HepG2 (cell line): ENCODE data around the gene ULBP1. TPM values are rescaled to one million over a fixed set of nuclear protein-coding genes. Genes with fewer than 3 reads are reported as not detected.

Experiments
- ATAC-seq: fragments of 200-7000 bp; cut with Tn5 transposase; 3 replicates; pipeline ENCODE4 v1.9.1; 2020; ENCODE audit warnings: mild to moderate bottlenecking, moderate library complexity
- BruUV-seq: library from RNA; stranded (reverse); fragments of 400-500 nt; replicated peaks from 2 replicates; lab custom pipeline; 2021; lab: Mats Ljungman, UMichigan
- CTCF ChIA-PET: fragments of 300-600 bp; formaldehyde crosslinking; extraction: SDS; loops from one replicate; lab custom pipeline; 2021; ENCODE audit warnings: low total read pairs, inconsistent platforms, low intra/inter-chr PET ratio; lab: Yijun Ruan, JAX
- POLR2A ChIA-PET: fragments of 350-600 bp; sonication (Branson Sonifier 250); formaldehyde crosslinking; loops from one replicate; lab custom pipeline; 2020; ENCODE audit warnings: antibody characterized with exemption, inconsistent platforms; lab: Yijun Ruan, JAX
- DNase-seq: peaks from one replicate; pipeline ENCODE4 v3.0.0-alpha.2; 2015; ENCODE audit warnings: low spot score
- FAIRE-seq: peaks from 3 replicates; lab custom pipeline; 2011; peaks lifted over from hg19 to GRCh38; lab: Jason Lieb, UNC
- H2AFZ ChIP-seq: one replicate; pipeline ENCODE4 v1.6.1; 2011; ENCODE audit warnings: low read length, inconsistent platforms
- H3K27ac ChIP-seq: fragments of 300-600 bp; 3 replicates; pipeline ENCODE4 v1.8.0; 2011; ENCODE audit warnings: mixed run types, mild to moderate bottlenecking, mixed read lengths, low read length, inconsistent platforms; ENCODE audit not compliant: insufficient read depth; ENCODE audit errors: extremely low read length
- H3K27me3 ChIP-seq, 2 experiments: fragments of 200-600 bp in 1 of 2; 2 replicates in 1 of 2; 3 replicates in 1 of 2; pipeline versions ENCODE4 v1.6.0 to v1.8.0; 2011; ENCODE audit warnings: low read length in 2 of 2, mild to moderate bottlenecking in 2 of 2, moderate library complexity in 2 of 2, inconsistent platforms in 1 of 2; ENCODE audit not compliant: insufficient read depth in 2 of 2, control insufficient read depth in 1 of 2
- H3K36me3 ChIP-seq, 2 experiments: fragments of 200-600 bp in 1 of 2; replicated peaks in 1 of 2; 2 replicates in 1 of 2; 3 replicates in 1 of 2; pipeline versions ENCODE4 v1.5.1 to v1.8.0; 2011; ENCODE audit warnings: low read length in 2 of 2, inconsistent platforms in 1 of 2; ENCODE audit not compliant: insufficient read depth in 2 of 2, control insufficient read depth in 1 of 2
- H3K4me1 ChIP-seq: 2 replicates; pipeline ENCODE4 v1.5.1; 2012; ENCODE audit warnings: low read length, inconsistent platforms; ENCODE audit not compliant: insufficient read depth
- H3K4me2 ChIP-seq: 2 replicates; pipeline ENCODE4 v1.6.0; 2011; ENCODE audit warnings: low read depth, low read length, inconsistent platforms
- H3K4me3 ChIP-seq, 3 experiments: fragments of 200-600 bp in 1 of 3; sonication (generic), shearing (Covaris generic) in 1 of 3; replicated peaks in 1 of 3; 2 replicates each; pipeline ENCODE4 v1.5.1; 2011 to 2016; ENCODE audit warnings: low read length in 3 of 3, inconsistent platforms in 2 of 3, low read depth in 2 of 3, mild to moderate bottlenecking in 2 of 3, control low read depth in 1 of 3, mixed read lengths in 1 of 3; ENCODE audit not compliant: insufficient read depth in 1 of 3
- H3K79me2 ChIP-seq: one replicate; pipeline ENCODE4 v1.6.1; 2011; ENCODE audit warnings: low read length, inconsistent platforms; ENCODE audit not compliant: insufficient read depth
- H3K9ac ChIP-seq: 2 replicates; pipeline ENCODE4 v1.6.0; 2011; ENCODE audit warnings: mild to moderate bottlenecking, low read depth, low read length, inconsistent platforms; ENCODE audit not compliant: insufficient read depth
- H3K9me3 ChIP-seq: 2 replicates; pipeline ENCODE4 v1.5.1; 2012; ENCODE audit warnings: mild to moderate bottlenecking, low read length
- H4K20me1 ChIP-seq: 2 replicates; pipeline ENCODE4 v1.6.0; 2011; ENCODE audit warnings: inconsistent platforms, mild to moderate bottlenecking, low read length, moderate library complexity; ENCODE audit not compliant: insufficient read depth
- AKAP8 ChIP-seq: sonication (generic); formaldehyde crosslinking; IDR thresholded peaks from 2 replicates; pipeline ENCODE4 v1.5.1; 2020; ENCODE audit warnings: mild to moderate bottlenecking, missing genetic modification reagents
- FOXJ3 ChIP-seq: sonication (generic); formaldehyde crosslinking; IDR thresholded peaks from 2 replicates; pipeline ENCODE4 v1.4.0; 2020; ENCODE audit warnings: missing genetic modification reagents, mild to moderate bottlenecking, borderline replicate concordance
- FOXM1 ChIP-seq: sonication (generic); formaldehyde crosslinking; IDR thresholded peaks from 2 replicates; pipeline ENCODE4 v1.5.0; 2020; ENCODE audit warnings: missing genetic modification reagents
- KDM3A ChIP-seq: IDR thresholded peaks from 2 replicates; pipeline ENCODE4 v1.6.1; 2018; ENCODE audit warnings: low read depth, missing compliant biosample characterization
- MEIS1 ChIP-seq: sonication (generic); formaldehyde crosslinking; IDR thresholded peaks from 2 replicates; pipeline ENCODE4 v1.9.0; 2021; ENCODE audit warnings: mild to moderate bottlenecking, missing genetic modification reagents, moderate library complexity, borderline replicate concordance
- PHF21A ChIP-seq: sonication (generic); formaldehyde crosslinking; IDR thresholded peaks from 2 replicates; pipeline ENCODE4 v1.5.0; 2020; ENCODE audit warnings: mild to moderate bottlenecking, missing genetic modification reagents
- SALL1 ChIP-seq: sonication (generic); formaldehyde crosslinking; IDR thresholded peaks from 2 replicates; pipeline ENCODE4 v1.8.0; 2022; ENCODE audit warnings: mild to moderate bottlenecking, missing genetic modification reagents
- SOX6 ChIP-seq, 2 experiments: fragments of 450-650 bp in 1 of 2; sonication (generic) in 1 of 2; formaldehyde crosslinking in 1 of 2; IDR thresholded peaks; 2 replicates each; pipeline versions ENCODE4 v1.4.0 to v1.6.1; 2017 to 2020; ENCODE audit warnings: antibody characterized with exemption in 1 of 2, mild to moderate bottlenecking in 1 of 2, missing genetic modification reagents in 1 of 2
- SP5 ChIP-seq: IDR thresholded peaks from 2 replicates; pipeline ENCODE4 v1.6.1; 2016; ENCODE audit warnings: low read depth, borderline replicate concordance
- SUZ12 ChIP-seq: fragments of 150-350 bp; IDR thresholded peaks from 2 replicates; pipeline ENCODE4 v1.6.1; 2014; ENCODE audit warnings: low read depth, low read length
- TRIM22 ChIP-seq: fragments of 450-650 bp; IDR thresholded peaks from 2 replicates; pipeline ENCODE4 v1.6.1; 2017
- ZBTB20 ChIP-seq: sonication (generic); formaldehyde crosslinking; IDR thresholded peaks from 2 replicates; pipeline ENCODE4 v1.8.1; 2023; ENCODE audit warnings: missing genetic modification reagents, low read depth, mild to moderate bottlenecking, borderline replicate concordance
- ZEB1 ChIP-seq: IDR thresholded peaks from 2 replicates; pipeline ENCODE4 v1.6.1; 2012; ENCODE audit warnings: mild to moderate bottlenecking, low read depth, inconsistent platforms; ENCODE audit not compliant: insufficient replicate concordance
- ZNF674 ChIP-seq: sonication (generic); formaldehyde crosslinking; IDR thresholded peaks from 2 replicates; pipeline ENCODE4 v1.5.0; 2020; ENCODE audit warnings: low read depth, mild to moderate bottlenecking, missing genetic modification reagents
- WGBS: methylation state at CpG from one replicate; pipeline ENCODE4 v1.1.6; 2017; ENCODE audit warnings: low lambda C conversion rate; 5-methylcytosine and 5-hydroxymethylcytosine counted together
- in situ Hi-C: cut with HindIII; loops from 2 replicates; pipeline ENCODE4 v1.10.0; 2017; ENCODE audit warnings: low pct_unique_long_range_greater_than_20kb; ENCODE audit not compliant: extremely low pct_ligation_motif_present
- intact Hi-C: fragments of 100-400 bp; cut with micrococcal nuclease; formaldehyde crosslinking; loops from one replicate; pipeline ENCODE4 v1.10.0; 2022; ENCODE audit not compliant: unreplicated experiment
- polyA plus RNA-seq, 8 experiments: library from polyadenylated mRNA; depleted of rRNA in 3 of 8; stranded (reverse) in 7 of 8; unstranded in 1 of 8; fragments of >200 nt; fragmentation: Illumina TruSeq in 4 of 8; extraction: Trizol in 4 of 8; gene quantifications; 2 replicates each; pipeline versions ENCODE4 v1.2.1 to v1.2.3, GENCODE V29; 2011 to 2016; ENCODE audit warnings: low read depth in 4 of 8, missing spikeins in 1 of 8, mixed read lengths in 1 of 8; ENCODE audit not compliant: insufficient read depth in 1 of 8
- total RNA-seq, 5 experiments: library from RNA; depleted of rRNA; stranded (reverse); fragments of >200 nt; fragmentation: Illumina TruSeq; extraction: Trizol; gene quantifications; 2 replicates each; pipeline ENCODE4 v1.2.3, GENCODE V29; 2016; ENCODE audit warnings: low read depth in 1 of 5

ULBP1 gene
- total and polyA plus RNA-seq, 2 of the 13 experiments (the other 11 are each of a cell fraction or from before 2014, with no cell fraction given): 0.04 to 0.09 TPM

- TF ChIP-seq FOXJ3 (CRISPR knock-in tag) (no peak), AKAP8 (CRISPR knock-in tag) (no peak), FOXM1 (CRISPR knock-in tag) (no peak), SOX6 (IDR thresholded peaks at IDR 0.05) (no peak), SOX6 (CRISPR knock-in tag; IDR thresholded peaks at IDR 0.05) (no peak), MEIS1 (CRISPR knock-in tag) (no peak)
These were observed 14.9 kb downstream of the ULBP1 start (continued) for GRCh38 chr6:149978610-149979009.

- Histone ChIP-seq H3K9ac (no peak overlapping the region), H3K9me3 (no peaks in the 10 kb centered on the region), H3K4me1 (no peaks in the 10 kb centered on the region), H3K79me2 (no peaks in the 10 kb centered on the region), H3K36me3 (no peaks in the 10 kb centered on the region), H3K4me3 (no peak overlapping the region), H3K27me3 (peaks cover 2 to 27% of the 10 kb centered on the region in 2 experiments; a peak in 3 of 5 replicates), H2AFZ (no peak overlapping the region), H3K4me2 (no peak overlapping the region), H4K20me1 (no peaks in the 10 kb centered on the region)
- peak; percentile 71; the same call in 2 of the 3 replicates for ATAC-seq
- no TSS peak for BruUV-seq
- no peak for DNase-seq
- in situ Hi-C loops: no loop called here
- 7% methylated on average over 6 of the region's 6 CpGs for WGBS
- TF ChIP-seq SUZ12: no peak
- TF ChIP-seq SALL1: 0 out of 2 replicates have a peak, but pooled peaks have one; percentile 23
- TF ChIP-seq, all 625 proteins: peak for 1
- FAIRE-seq: peak; percentile 40
- ChIA-PET POLR2A (no interaction called here), CTCF (no interaction called here)
- intact Hi-C loops: no loop called here
- H3K27ac ChIP-seq: no peak overlapping the region
These were observed 15.6 kb downstream of the ULBP1 start for GRCh38 chr6:149979293-149979692.

- intact Hi-C loops: no loop called here
- no TSS peak for BruUV-seq
- WGBS: 34% methylated on average over 9 of the region's 9 CpGs
- no peaks in the 10 kb centered on the region for H3K36me3 ChIP-seq
- ChIA-PET POLR2A (no interaction called here), CTCF (no interaction called here)
- H3K9ac ChIP-seq: no peak overlapping the region
- H3K79me2 ChIP-seq: no peaks in the 10 kb centered on the region
- no peak for TF ChIP-seq SP5 (CRISPR knock-in tag)
- TF ChIP-seq TRIM22: no peak
- TF ChIP-seq ZNF674 (CRISPR knock-in tag): no peak
- TF ChIP-seq ZEB1: no peak
- no peak for TF ChIP-seq KDM3A (CRISPR knock-in tag)
- no peak for TF ChIP-seq PHF21A (CRISPR knock-in tag)
- TF ChIP-seq ZBTB20: no peak
- in situ Hi-C loops: no loop called here
- H3K4me1 ChIP-seq: no peaks in the 10 kb centered on the region
- DNase-seq (no peak), FAIRE-seq (no peak), ATAC-seq (no peak)
- H4K20me1 ChIP-seq: no peaks in the 10 kb centered on the region
- H3K27ac ChIP-seq: no peak overlapping the region
- H3K4me3 ChIP-seq: no peak overlapping the region
- no peak overlapping the region for H3K4me2 ChIP-seq
- peaks cover 2 to 56% of the 10 kb centered on the region in 2 experiments; a peak in 4 of 5 replicates for H3K27me3 ChIP-seq
- H2AFZ ChIP-seq: no peak overlapping the region
- H3K9me3 ChIP-seq: no peaks in the 10 kb centered on the region
These were observed 19.4 kb downstream of the ULBP1 start for GRCh38 chr6:149983145-149983544.
